ENCODE data around the gene ATP2B1. TPM values are rescaled to one million over a fixed set of nuclear protein-coding genes. Genes with fewer than 3 reads are reported as not detected.

The ATP2B1 gene
- total and polyA plus RNA-seq, 2 donors (not counting 3 experiments of a cell fraction or from before 2014, with no cell fraction given) = 6.4 to 28.0 TPM

DNA sequence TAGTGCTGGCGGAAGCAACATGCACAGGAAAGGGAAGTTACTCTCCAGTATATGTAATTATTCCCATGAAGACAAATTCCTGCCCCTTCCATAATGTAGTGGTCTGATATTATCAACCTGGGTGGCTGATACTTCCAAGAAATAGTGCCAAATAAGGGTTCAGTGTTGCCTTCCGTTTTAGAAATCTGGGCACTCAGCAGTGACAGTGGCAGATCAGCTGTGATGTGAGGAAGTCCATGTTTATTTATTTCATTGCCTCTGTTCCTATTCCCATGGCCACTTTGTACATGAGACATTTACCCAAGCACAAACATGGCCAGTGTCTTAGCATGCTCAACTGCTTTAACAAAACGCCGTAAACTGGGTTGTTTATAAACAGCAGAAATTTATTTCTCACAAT, 162.5 kb downstream of the ATP2B1 start:
- no peaks in the 10 kb centered on the region for H3K79me2 ChIP-seq (ENCODE audit: control insufficient read depth, insufficient read depth, low read length)
- H3K9ac ChIP-seq (replicated peaks; ENCODE audit: extremely low read depth, insufficient read depth, low read length) = no peak overlapping the region
- peaks cover 20% of the 10 kb centered on the region for H3K4me1 ChIP-seq (ENCODE audit: control insufficient read depth, extremely low read depth, insufficient read depth, low read length)
- intact Hi-C loops (cut with micrococcal nuclease) = loop anchor here (10.0 kb wide), 1 partner anchor 1059 kb away; no protein-coding TSS in a partner anchor
- H4K20me1 ChIP-seq (replicated peaks; ENCODE audit: control insufficient read depth, extremely low read depth, insufficient read depth, low read length) = no peaks in the 10 kb centered on the region
- no peak overlapping the region for H3K4me2 ChIP-seq (ENCODE audit: insufficient read depth, low read length)
- no peaks in the 10 kb centered on the region for H3K27me3 ChIP-seq (ENCODE audit: control insufficient read depth in 2 of 2, insufficient read depth in 2 of 2, low read length in 2 of 2)
- ChIA-PET CTCF (interaction anchor here (1.6 kb wide), 1 partner anchor 1395 kb away, joined by 5 read pairs; no protein-coding TSS in a partner anchor), POLR2A (no interaction called here)
- H3K9me3 ChIP-seq (replicated peaks; ENCODE audit: control insufficient read depth, insufficient read depth, low read length) = no peaks in the 10 kb centered on the region
- TF ChIP-seq POLR2A (IDR thresholded peaks at IDR 0.05; ENCODE audit: low read depth, low read length) (no peak), MYC (IDR thresholded peaks at IDR 0.05; ENCODE audit: low read depth, low read length) (no peak), JUN (IDR thresholded peaks at IDR 0.05; ENCODE audit: borderline replicate concordance, insufficient read depth, insufficient read length, low read depth) (no peak), GATA2 (IDR thresholded peaks at IDR 0.05; ENCODE audit: insufficient read depth, insufficient read length, low read depth, low read length) (no peak), POLR2AphosphoS5 (IDR thresholded peaks at IDR 0.05; ENCODE audit: insufficient read depth, low read depth, low read length) (no peak), EZH2 (IDR thresholded peaks at IDR 0.05; ENCODE audit: borderline replicate concordance, low read depth, low read length, severe bottlenecking) (no peak), FOS (IDR thresholded peaks at IDR 0.05; ENCODE audit: borderline replicate concordance, insufficient read depth, low read length) (no peak)
- TF ChIP-seq, protein P1, sequence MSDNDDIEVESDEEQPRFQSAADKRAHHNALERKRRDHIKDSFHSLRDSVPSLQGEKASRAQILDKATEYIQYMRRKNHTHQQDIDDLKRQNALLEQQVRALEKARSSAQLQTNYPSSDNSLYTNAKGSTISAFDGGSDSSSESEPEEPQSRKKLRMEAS (IDR thresholded peaks at IDR 0.05; ENCODE audit: insufficient read depth, insufficient read length) = no peak
- TF ChIP-seq, protein P2, sequence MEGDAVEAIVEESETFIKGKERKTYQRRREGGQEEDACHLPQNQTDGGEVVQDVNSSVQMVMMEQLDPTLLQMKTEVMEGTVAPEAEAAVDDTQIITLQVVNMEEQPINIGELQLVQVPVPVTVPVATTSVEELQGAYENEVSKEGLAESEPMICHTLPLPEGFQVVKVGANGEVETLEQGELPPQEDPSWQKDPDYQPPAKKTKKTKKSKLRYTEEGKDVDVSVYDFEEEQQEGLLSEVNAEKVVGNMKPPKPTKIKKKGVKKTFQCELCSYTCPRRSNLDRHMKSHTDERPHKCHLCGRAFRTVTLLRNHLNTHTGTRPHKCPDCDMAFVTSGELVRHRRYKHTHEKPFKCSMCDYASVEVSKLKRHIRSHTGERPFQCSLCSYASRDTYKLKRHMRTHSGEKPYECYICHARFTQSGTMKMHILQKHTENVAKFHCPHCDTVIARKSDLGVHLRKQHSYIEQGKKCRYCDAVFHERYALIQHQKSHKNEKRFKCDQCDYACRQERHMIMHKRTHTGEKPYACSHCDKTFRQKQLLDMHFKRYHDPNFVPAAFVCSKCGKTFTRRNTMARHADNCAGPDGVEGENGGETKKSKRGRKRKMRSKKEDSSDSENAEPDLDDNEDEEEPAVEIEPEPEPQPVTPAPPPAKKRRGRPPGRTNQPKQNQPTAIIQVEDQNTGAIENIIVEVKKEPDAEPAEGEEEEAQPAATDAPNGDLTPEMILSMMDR (IDR thresholded peaks at IDR 0.05; ENCODE audit: extremely low read depth in 1 of 2, insufficient read depth in 1 of 2, low read depth in 1 of 2, low read length in 2 of 2) = no peak
- no peaks in the 10 kb centered on the region for H3K9me1 ChIP-seq (replicated peaks; ENCODE audit: control insufficient read depth, extremely low read depth, insufficient read depth, low read length)
- DNase-seq (ENCODE audit: low read depth, low spot score) (no peak), FAIRE-seq (peak; percentile 21)
- no peak overlapping the region for H3K4me3 ChIP-seq (replicated peaks in 1 of 3; ENCODE audit: insufficient read depth in 1 of 3, low read depth in 1 of 3, low read length in 3 of 3)
- dilution Hi-C loops (cut with MboI; ENCODE audit: extremely low pct_ligation_motif_present, low sequenced_read_pairs) = no loop called here
- no TSS peak for BruUV-seq (replicated peaks)
- H3K36me3 ChIP-seq (ENCODE audit: control insufficient read depth in 2 of 2, extremely low read depth in 1 of 2, insufficient read depth in 2 of 2, low read length in 2 of 2) = no peaks in the 10 kb centered on the region
- H2AFZ ChIP-seq (ENCODE audit: low read depth, low read length) = no peak overlapping the region
- H3K27ac ChIP-seq (ENCODE audit: insufficient read depth, low read depth, low read length) = no peak overlapping the region

Data from endothelial cell of umbilical vein (primary cell).